Hematopoietic multipotent progenitor cell treated with erythropoietin and hydrocortisone succinate and interleukin-3 and kit ligand, for 4 days (in vitro differentiated cells): ENCODE measurements around the gene PRSS57.
"Not testable (repeated sequence)": the region's sequence is repeated elsewhere in the genome, so short reads cannot be mapped to it uniquely, and the experiment has no call there.

Source experiments
- DNase-seq: peaks from one replicate; pipeline ENCODE4 v3.0.0-alpha.2; 2015

The PRSS57 gene

GRCh38 chr19:722553-723101 lies 27.4 kb upstream of the PRSS57 start:
- peak; percentile 55 for DNase-seq

GRCh38 chr19:720345-721160 lies 25.3 kb upstream of the PRSS57 start:
- no peak for DNase-seq

GRCh38 chr19:719636-720344 lies 24.5 kb upstream of the PRSS57 start:
- no peak for DNase-seq

- DNase-seq: no peak
Observed at GRCh38 chr19:718991-719512, 23.8 kb upstream of the PRSS57 start.

- DNase-seq: no peak
Observed at GRCh38 chr19:718251-718951, 23.1 kb upstream of the PRSS57 start.

- DNase-seq: no peak
Observed at GRCh38 chr19:715347-715746, 20.1 kb upstream of the PRSS57 start.

- no peak for DNase-seq
Observed at GRCh38 chr19:711254-711653, 16.0 kb upstream of the PRSS57 start.

- DNase-seq: no peak
Observed at GRCh38 chr19:710767-711166, 15.5 kb upstream of the PRSS57 start.

GRCh38 chr19:709965-710571 lies 14.8 kb upstream of the PRSS57 start:
- no peak for DNase-seq

- no peak for DNase-seq
Observed at GRCh38 chr19:709196-709964, 14.1 kb upstream of the PRSS57 start.

- DNase-seq: peak; percentile 61
Observed at GRCh38 chr19:708154-709143, 13.2 kb upstream of the PRSS57 start, which contains the start of gene PALM. TSS of gene PALM (plus strand) at chr19:708935. CDS start at chr19:709147, 212 bp downstream.

- DNase-seq: no peak
Observed at GRCh38 chr19:704447-704741, 9.1 kb upstream of the PRSS57 start.

GRCh38 chr19:703651-704446 lies 8.6 kb upstream of the PRSS57 start:
- peak; percentile 98 for DNase-seq

- DNase-seq: no peak
Observed at GRCh38 chr19:703329-703650, 8.0 kb upstream of the PRSS57 start.

GRCh38 chr19:702847-703246 lies 7.6 kb upstream of the PRSS57 start:
- not testable (repeated sequence) for DNase-seq

GRCh38 chr19:699885-700284 lies 4.6 kb upstream of the PRSS57 start:
- DNase-seq: peak; percentile 85

- peak; percentile 66 for DNase-seq
Observed at GRCh38 chr19:698529-698928, 3.3 kb upstream of the PRSS57 start.

- DNase-seq: no peak
Observed at GRCh38 chr19:694481-695351, 536 bp downstream of the PRSS57 start.

- no peak for DNase-seq
Observed at GRCh38 chr19:690203-690602, 5.0 kb downstream of the PRSS57 start.
